ENCODE results near the gene HIP1R. TPM values are rescaled to one million over a fixed set of nuclear protein-coding genes. Genes with fewer than 3 reads are reported as not detected.

HIP1R gene, protein sequence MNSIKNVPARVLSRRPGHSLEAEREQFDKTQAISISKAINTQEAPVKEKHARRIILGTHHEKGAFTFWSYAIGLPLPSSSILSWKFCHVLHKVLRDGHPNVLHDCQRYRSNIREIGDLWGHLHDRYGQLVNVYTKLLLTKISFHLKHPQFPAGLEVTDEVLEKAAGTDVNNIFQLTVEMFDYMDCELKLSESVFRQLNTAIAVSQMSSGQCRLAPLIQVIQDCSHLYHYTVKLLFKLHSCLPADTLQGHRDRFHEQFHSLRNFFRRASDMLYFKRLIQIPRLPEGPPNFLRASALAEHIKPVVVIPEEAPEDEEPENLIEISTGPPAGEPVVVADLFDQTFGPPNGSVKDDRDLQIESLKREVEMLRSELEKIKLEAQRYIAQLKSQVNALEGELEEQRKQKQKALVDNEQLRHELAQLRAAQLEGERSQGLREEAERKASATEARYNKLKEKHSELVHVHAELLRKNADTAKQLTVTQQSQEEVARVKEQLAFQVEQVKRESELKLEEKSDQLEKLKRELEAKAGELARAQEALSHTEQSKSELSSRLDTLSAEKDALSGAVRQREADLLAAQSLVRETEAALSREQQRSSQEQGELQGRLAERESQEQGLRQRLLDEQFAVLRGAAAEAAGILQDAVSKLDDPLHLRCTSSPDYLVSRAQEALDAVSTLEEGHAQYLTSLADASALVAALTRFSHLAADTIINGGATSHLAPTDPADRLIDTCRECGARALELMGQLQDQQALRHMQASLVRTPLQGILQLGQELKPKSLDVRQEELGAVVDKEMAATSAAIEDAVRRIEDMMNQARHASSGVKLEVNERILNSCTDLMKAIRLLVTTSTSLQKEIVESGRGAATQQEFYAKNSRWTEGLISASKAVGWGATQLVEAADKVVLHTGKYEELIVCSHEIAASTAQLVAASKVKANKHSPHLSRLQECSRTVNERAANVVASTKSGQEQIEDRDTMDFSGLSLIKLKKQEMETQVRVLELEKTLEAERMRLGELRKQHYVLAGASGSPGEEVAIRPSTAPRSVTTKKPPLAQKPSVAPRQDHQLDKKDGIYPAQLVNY
- 131 and 137 TPM in 2 replicates for total RNA-seq

GRCh38 chr12:122834921-122835749, at the start of gene HIP1R:
TSS of gene HIP1R (plus strand) at chr12:122835457. CDS start at chr12:122835551, 94 bp downstream.

GRCh38 chr12:122895704-122896636, 60.7 kb downstream of the HIP1R start, which contains the start of gene VPS37B:
TSS of gene VPS37B (minus strand) at chr12:122896124. CDS start at chr12:122896062, 62 bp downstream.

Other genes starting within 250 kb of the HIP1R start
- gene HCAR2, start 132.1 kb upstream of the HIP1R start, total RNA-seq: not detected in 2 replicates
- gene HCAR3, start 118.6 kb upstream of the HIP1R start, total RNA-seq: not detected in 2 replicates
- under 0.01 and 0.10 TPM in 2 replicates for gene HCAR1, start 104.6 kb upstream of the HIP1R start, total RNA-seq
- 38.9 and 43.1 TPM in 2 replicates for gene DENR, start 82.6 kb upstream of the HIP1R start, total RNA-seq
- gene CCDC62, start 60.9 kb upstream of the HIP1R start, total RNA-seq: 0.65 and 0.86 TPM in 2 replicates
- gene VPS37B, start 60.7 kb downstream of the HIP1R start, total RNA-seq: 34.9 and 39.2 TPM in 2 replicates
- gene ABCB9, start 131.0 kb downstream of the HIP1R start, total RNA-seq: 16.1 and 19.3 TPM in 2 replicates
- 12.6 and 13.1 TPM in 2 replicates for gene OGFOD2, start 139.8 kb downstream of the HIP1R start, total RNA-seq
- gene ARL6IP4, start 145.2 kb downstream of the HIP1R start, total RNA-seq: 198 and 213 TPM in 2 replicates